ENCODE results near the gene CRHR2.
"Not testable (repeated sequence)": the region's sequence is repeated elsewhere in the genome, so short reads cannot be mapped to it uniquely, and the experiment has no call there.

The CRHR2 gene

GRCh38 chr7:30682212-30683083, at the start of gene CRHR2:
Gene CRHR2 (minus strand): TSS chr7:30682456. CDS start chr7:30682280, 176 bp downstream.
- peak; percentile 85 for DNase-seq (ENCODE audit: low spot score)

DNA sequence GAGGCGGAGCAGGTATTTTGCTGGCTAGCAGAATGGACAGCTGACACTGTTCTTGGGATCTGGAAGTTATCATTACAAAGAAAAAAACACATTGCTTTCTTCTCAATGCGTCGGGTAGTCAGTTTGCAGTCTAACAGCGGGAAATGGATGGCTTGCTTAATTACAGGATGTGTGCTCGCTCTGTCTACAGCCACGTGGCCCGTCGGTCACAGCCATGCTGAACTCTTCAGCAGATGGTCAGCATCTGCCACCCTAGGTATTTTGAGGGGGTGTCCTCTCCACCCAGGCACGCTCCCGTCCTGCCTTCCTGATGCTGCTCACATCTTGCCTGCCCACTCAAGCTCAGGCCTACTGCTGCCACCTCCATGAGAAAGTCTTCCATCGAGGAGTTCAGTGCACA, 49.3 kb upstream of the CRHR2 start:
- no peak for DNase-seq (ENCODE audit: low spot score)

GRCh38 chr7:30730996-30731395, 48.7 kb upstream of the CRHR2 start:
- DNase-seq (ENCODE audit: low spot score) = no peak

- no peak for DNase-seq (ENCODE audit: low spot score)
Measured at GRCh38 chr7:30730097-30730496, 47.8 kb upstream of the CRHR2 start.

DNA sequence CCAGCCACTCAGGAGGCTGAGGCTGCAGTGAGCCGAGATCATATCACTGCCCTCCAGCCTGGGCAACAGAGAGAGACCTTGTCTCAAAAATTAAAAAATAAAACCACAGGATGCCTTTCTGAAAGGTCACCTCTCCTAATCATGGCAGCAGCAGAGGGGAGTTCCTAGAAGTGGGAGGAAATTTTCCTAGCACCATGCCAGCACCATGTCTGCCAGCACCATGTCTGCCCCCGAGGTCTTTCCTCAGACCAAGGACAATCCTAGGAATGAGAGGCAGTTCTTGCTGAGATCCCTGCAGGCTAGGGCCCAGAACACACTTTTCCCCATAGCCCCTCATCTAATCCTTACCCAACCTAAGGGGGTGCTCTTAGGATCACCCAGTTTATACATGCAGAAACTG, 47.4 kb upstream of the CRHR2 start:
- no peak for DNase-seq (ENCODE audit: low spot score)

- no peak for DNase-seq (ENCODE audit: low spot score)
Measured at GRCh38 chr7:30728591-30729100, 46.4 kb upstream of the CRHR2 start.

DNA sequence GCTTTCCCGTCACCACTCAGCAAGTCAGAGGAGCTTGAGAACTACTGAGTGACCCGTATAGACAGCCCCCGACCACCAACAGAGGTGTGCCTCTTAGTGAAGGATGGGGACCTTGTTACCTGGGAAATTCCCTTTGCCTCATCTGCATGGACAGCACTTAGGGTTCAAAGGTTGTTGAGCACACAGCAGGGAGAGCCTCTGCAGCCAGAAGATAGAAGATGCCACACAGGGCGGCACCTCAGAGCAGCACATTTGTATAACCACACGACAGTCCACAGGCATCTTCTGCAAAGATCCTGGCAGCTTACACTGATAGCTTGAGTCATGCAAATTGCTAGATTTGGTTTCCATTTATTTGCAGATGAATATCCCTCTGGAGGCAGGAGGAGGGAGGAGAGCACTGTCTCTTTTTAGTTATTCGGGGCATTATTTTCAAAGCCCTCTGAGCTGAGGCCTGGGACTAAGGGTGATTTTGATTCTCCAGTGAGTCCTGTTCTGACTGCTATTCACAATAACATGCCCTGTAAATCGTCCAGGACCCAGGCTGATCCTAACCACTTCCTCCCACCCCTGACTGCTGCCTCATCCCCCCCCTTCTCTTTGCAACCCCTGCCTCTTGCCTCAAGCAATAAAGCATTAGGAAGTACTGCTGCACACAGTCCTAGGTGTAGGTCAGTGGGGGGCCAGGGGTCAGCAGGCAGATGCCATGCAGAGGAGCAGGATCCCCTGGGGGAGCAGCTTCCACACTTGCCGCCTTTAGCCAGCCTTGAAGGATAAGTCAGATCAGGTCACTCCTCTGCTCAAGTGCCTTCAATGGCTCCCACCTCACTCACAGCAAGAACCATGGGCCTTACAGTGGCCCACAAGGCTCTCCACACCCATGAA, 45.0 kb upstream of the CRHR2 start:
- no peak for DNase-seq (ENCODE audit: low spot score)

DNA sequence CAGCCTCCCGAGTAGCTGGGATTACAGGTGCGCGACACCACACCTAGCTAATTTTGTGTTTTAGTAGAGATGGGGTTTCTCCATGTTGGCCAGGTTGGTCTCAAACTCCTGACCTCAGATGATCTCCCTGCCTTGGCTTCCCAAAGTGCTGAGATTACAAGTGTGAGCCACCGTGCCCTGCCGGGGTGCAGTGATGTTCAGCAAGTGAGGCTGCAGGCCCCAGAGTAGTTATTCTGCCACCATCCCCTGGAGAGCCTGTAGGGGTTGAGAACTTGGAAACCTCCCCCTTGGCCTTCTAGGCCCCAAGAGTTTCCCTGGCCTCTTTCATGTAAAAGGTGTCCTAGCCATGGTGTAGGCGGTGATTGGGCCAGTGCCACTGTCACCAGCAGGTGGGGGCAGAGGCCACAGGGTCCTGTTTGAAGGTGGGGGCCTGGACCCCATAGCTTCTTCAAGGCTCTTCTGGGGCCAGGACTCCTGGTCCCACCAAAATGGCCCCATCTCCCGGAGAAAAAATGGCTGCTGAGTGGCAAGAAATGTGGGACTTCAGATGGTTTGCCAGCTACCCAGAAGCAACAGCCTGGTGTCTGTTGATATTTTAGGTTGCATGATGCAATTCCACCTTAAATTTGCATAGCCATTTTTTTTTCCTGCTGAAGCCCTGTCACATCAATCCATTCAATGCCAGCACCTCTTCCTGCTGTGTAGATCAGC, 44.2 kb upstream of the CRHR2 start:
- no peak for DNase-seq (ENCODE audit: low spot score)

DNA sequence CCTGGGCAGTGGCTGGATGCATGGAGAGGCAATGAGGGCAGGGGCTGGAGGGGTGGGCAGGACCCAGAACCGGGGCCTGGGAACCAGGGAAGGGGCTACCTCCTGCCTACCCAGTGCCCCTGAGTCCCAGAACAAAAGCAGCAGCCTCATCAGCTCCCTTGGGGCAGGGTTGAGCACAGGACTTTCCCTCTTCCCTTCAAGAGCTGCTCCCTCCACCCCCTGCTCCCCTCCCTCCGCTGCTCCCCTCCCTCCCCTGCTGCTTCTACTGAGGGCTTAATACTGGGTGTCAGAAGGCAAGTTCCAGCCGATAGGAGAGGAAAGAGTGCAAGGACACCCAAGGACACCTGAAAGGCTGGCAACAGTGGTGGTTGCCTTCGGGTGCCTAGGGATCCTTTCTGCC, 41.5 kb upstream of the CRHR2 start:
- no peak for DNase-seq (ENCODE audit: low spot score)

GRCh38 chr7:30722671-30723070, 40.4 kb upstream of the CRHR2 start:
- DNase-seq (ENCODE audit: low spot score) = no peak

DNA sequence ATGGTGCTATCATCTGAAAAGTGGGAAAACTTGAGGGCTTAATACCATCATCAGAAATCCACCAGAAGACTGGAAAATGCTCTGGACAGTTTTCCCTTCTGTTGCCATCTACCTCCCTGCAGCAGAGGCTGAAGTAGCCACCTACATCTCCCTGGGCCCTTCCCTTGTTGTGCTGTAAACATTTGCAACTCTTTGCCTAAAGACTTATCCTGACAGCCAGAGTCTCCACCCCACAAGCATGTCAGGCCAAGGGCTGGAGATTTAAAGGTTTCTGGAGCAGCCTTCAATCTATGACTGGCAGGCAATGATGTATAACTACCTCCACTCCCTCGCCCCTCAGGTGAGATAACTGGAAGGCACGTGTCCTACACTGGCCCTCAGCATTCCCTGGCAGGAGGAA, 39.9 kb upstream of the CRHR2 start:
- DNase-seq (ENCODE audit: low spot score) = no peak

DNA sequence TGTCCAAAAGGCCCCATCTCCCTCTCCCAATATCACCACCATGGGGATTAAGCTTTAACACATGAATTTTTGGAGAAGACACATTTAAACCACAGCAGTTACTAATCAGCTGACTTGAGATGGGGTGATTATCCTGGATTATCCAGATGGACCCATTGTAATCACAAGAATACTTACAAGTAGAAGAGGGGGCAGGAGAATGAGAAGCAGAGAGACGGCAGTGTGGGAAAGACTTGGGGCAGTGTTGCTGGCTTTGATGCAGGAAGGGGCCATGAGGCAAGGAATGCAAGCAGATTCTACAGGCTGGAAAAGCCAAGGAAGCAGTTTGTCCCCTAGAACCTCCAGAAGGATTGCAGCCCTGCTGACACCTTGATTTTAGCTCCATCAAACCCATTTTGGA, 39.0 kb upstream of the CRHR2 start:
- peak; percentile 62 for DNase-seq (ENCODE audit: low spot score)

DNA sequence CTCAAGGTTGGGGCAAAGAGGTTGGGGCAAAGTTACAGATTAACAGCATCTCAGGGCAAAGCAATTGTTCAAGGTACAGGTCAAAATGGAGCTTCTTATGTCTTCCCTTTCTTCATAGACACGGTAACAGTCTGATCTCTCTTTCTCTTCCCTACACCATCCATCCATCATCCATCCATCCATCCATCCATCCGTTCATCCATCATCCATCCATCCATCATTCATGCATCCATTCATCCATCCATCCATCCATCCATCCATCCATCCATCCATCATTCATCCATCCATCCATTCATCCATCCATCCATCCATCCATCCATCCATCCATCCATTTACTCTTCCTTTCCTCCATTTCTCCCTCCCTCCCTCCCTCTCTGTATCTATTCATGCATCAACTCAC, 37.2 kb upstream of the CRHR2 start:
- DNase-seq (ENCODE audit: low spot score) = not testable (repeated sequence)

GRCh38 chr7:30717181-30717580, 34.9 kb upstream of the CRHR2 start:
- no peak for DNase-seq (ENCODE audit: low spot score)

DNA sequence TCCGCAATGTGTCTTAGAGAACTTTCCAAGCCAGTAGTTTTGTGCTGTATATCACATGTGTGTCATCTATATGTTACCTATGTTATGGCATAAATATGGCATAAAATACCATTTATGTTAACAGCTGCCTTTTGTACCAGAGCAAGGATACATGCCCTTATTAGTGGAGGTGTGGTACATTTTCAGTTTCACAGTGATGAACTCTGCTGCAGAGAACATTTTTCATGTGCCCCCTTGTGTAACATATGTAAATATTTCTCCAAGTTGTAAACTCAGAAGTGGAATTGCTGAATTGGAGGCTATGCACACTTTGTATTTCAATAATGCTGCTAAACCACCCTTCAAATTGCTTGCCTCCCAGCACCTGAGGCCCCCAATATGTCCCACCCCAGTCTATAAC, 31.9 kb upstream of the CRHR2 start:
- DNase-seq (ENCODE audit: low spot score) = no peak

DNA sequence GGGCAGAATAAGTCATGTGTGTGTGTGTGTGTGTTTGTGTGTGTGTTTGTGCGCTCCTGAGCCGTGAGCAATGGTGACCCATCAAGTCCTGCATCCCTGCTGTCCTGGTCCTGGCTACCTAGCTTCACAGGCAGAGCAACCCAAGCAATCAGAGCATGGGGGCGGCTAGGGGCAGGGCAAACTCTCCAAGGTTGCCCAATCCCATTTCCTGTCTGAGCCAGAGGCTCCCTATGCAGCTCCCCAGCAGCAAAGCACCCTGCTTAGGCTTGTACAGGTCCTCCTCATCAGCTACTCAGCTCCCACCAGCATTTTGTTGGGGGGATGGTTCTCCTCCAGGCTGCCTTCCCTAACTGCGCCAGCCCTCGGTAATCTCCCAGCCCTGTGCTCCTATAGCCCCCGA, 31.1 kb upstream of the CRHR2 start:
- no peak for DNase-seq (ENCODE audit: low spot score)

- no peak for DNase-seq (ENCODE audit: low spot score)
Measured at GRCh38 chr7:30710669-30711068, 28.4 kb upstream of the CRHR2 start.

DNA sequence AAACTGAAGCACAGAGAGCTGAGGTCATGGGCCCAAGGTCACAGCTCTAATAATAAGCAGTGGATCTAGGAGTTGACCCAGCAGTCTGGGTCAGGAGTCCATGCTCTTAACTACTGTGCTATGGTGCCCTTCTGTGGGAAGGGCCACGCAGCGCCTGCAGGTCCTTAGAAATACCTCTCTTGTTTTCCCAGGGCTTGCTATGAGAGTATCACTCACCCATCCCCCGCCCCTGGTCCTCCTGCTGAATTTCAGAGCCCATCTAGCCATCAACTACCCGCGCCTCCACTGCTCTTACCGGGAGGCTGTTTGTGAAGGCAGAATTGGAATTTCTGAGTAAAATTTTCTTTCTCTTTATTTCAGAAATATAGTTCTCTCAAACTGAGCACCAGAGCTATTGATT, 27.3 kb upstream of the CRHR2 start:
- no peak for DNase-seq (ENCODE audit: low spot score)

- DNase-seq (ENCODE audit: low spot score) = no peak
Measured at GRCh38 chr7:30708983-30709382, 26.7 kb upstream of the CRHR2 start.

- DNase-seq (ENCODE audit: low spot score) = no peak
Measured at GRCh38 chr7:30708412-30708811, 26.2 kb upstream of the CRHR2 start.

DNA sequence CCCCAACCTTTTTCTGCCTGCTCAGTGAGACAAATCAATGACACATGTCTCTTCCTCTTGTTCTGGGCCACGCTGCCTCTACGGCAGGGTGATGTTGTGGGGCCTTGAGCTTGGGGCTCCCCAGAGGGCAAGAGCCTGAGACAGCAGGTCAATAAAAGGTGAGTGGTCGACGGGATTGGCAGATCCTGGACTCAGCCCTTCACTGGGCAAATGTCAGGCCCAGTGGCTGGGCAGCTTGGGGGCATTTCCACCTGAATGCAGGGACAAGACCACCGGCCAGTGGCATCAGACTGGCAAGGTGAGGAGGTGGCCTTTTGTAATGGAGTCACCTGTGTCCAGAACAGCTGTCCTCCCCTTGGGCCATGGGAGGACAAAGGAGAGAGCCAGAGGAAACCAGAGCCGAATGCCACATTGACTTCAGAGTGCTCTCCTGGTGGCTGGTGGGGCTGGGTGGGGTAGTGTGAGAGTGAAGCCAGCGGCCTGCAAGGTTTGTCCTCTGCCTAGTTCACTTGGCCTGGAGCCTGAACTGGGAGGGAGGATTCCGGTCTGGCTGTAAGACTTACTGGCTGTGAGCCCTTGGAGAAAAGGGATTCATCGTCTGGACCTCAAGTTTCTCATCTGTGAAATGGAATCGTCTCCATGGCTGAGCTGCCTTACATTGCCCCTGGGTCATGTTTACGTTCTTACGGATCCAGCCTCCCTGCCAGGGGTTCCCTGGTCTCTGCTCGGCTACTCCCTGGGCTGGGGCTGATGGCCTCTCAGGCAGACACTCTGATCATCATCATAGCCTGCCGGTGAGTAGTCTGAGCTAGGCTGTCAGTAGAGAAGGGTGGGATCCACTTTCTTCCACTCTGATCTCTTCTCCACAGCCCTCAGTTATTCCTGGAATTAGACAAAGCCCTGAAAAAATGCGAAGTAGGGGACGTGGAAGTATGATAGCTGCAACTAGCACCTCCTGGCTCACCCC, 25.4 kb upstream of the CRHR2 start:
- DNase-seq (ENCODE audit: low spot score) = no peak

Data from D341Med (cell line).